Activated naive CD4-positive, alpha-beta T cell treated with anti-CD3 and anti-CD28 coated beads for 36 hours (primary cell): Measurements from ENCODE around the gene SESTD1. TPM values are rescaled to one million over a fixed set of nuclear protein-coding genes. Genes with fewer than 3 reads are reported as not detected.
A peak's percentile ranks its signal among the peaks of the same experiment; 100 is the strongest.

Experiments
- CTCF ChIA-PET: fragments of 350-600 bp; sonication (Branson Sonifier 250); formaldehyde crosslinking; loops from one replicate; lab custom pipeline; 2021; ENCODE audit warnings: antibody characterized with exemption; lab: Charles Lee
- DNase-seq: peaks from one replicate; pipeline ENCODE4 v3.0.0-alpha.2; 2020
- H3K27ac Mint-ChIP-seq: one replicate; pipeline ENCODE4 v1.8.0; 2021; ENCODE audit warnings: mild to moderate bottlenecking, mixed read lengths
- H3K27me3 Mint-ChIP-seq: one replicate; pipeline ENCODE4 v1.8.0; 2021; ENCODE audit warnings: low read depth, mixed read lengths
- H3K36me3 Mint-ChIP-seq: one replicate; pipeline ENCODE4 v1.8.0; 2021; ENCODE audit warnings: low read depth, mixed read lengths
- H3K4me1 Mint-ChIP-seq: one replicate; pipeline ENCODE4 v1.8.0; 2021; ENCODE audit warnings: low read depth, mixed read lengths
- H3K4me3 Mint-ChIP-seq: one replicate; pipeline ENCODE4 v1.8.0; 2021; ENCODE audit warnings: mild to moderate bottlenecking, moderate library complexity, mixed read lengths
- H3K9me3 Mint-ChIP-seq: one replicate; pipeline ENCODE4 v1.8.0; 2021; ENCODE audit warnings: mixed read lengths
- intact Hi-C: fragments of 100-400 bp; cut with micrococcal nuclease; formaldehyde crosslinking; loops from one replicate; pipeline ENCODE4 v1.15.1; 2023
- total RNA-seq, 2 experiments: library from RNA; stranded (reverse); gene quantifications; one replicate each; pipeline ENCODE4 v1.2.3, GENCODE V29; 2021

The SESTD1 gene
- total RNA-seq, 2 experiments from 2014 or later: 11.3 to 12.4 TPM

DNA sequence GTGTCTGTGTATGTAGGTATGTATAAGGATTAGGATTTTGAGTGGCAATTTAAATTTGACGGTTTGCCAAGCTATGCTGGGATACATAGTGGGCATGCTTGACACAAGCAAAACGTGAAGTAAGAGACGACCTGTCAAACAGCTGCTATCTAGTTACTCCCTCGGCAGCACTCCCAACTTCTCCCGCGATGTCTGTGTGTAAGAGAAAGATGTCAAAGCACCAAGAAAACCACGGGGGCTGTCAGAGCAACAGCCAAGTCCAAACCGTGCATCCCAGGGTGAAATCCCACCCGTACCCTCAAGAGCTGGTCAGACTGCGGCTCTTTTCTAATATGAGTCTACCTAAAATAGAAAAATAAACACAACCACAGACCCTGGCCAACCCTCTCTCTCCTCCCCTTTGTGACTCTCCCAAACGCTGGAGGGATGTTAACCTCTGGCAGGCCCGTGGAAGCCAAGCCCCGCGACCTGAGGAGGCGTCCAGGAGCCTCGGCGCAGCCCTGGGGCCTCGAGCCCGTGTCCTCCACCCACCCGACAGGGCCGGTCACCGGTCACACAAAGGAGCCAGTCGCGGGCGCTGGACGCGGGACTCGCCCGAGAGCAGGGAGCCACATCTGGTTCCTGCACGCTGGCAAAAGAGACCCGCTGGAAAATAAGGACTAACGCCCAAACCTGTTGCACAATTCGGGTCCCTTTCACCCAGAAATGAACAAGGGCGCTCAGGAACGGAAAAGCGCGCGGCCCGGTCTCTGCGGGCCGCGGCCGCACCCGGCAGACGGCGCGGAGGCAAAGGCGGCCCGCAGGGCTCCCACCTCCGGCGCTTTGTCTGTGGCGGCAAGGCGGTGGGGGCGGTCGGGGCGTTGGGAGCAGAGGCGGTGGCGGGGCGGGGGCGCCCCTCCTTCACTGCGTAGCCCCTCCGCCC is 925 bp downstream of the SESTD1 start:
- intact Hi-C loops: loop anchor here (1.0 to 10.0 kb wide), 5 partner anchors 24 to 749 kb away; partner anchors contain the start of gene CWC22
- H3K27me3 Mint-ChIP-seq: peaks cover 30% of the 10 kb centered on the region
- H3K4me3 Mint-ChIP-seq: peak overlapping the region; percentile 80
- H3K9me3 Mint-ChIP-seq: no peaks in the 10 kb centered on the region
- H3K36me3 Mint-ChIP-seq: no peaks in the 10 kb centered on the region
- CTCF ChIA-PET: interaction anchor here (1.0 kb wide), 1 partner anchor 370 kb away, joined by 3 read pairs; no protein-coding TSS in a partner anchor
- peaks cover 20% of the 10 kb centered on the region for H3K4me1 Mint-ChIP-seq
- H3K27ac Mint-ChIP-seq: no peak overlapping the region
- DNase-seq: peak; percentile 33

- Mint-ChIP-seq H3K27ac (no peak overlapping the region), H3K36me3 (no peaks in the 10 kb centered on the region), H3K9me3 (no peaks in the 10 kb centered on the region), H3K4me1 (peaks cover 19% of the 10 kb centered on the region), H3K4me3 (peak overlapping the region; percentile 80), H3K27me3 (peaks cover 29% of the 10 kb centered on the region)
- DNase-seq: no peak
- CTCF ChIA-PET: interaction anchor here (1.0 kb wide), 1 partner anchor 370 kb away, joined by 3 read pairs; no protein-coding TSS in a partner anchor
- intact Hi-C loops: loop anchor here (5.0 to 10.0 kb wide), 4 partner anchors 216 to 748 kb away; partner anchors contain the start of gene CWC22
Observed at GRCh38 chr2:179263015-179263414, 1.6 kb downstream of the SESTD1 start.

DNA sequence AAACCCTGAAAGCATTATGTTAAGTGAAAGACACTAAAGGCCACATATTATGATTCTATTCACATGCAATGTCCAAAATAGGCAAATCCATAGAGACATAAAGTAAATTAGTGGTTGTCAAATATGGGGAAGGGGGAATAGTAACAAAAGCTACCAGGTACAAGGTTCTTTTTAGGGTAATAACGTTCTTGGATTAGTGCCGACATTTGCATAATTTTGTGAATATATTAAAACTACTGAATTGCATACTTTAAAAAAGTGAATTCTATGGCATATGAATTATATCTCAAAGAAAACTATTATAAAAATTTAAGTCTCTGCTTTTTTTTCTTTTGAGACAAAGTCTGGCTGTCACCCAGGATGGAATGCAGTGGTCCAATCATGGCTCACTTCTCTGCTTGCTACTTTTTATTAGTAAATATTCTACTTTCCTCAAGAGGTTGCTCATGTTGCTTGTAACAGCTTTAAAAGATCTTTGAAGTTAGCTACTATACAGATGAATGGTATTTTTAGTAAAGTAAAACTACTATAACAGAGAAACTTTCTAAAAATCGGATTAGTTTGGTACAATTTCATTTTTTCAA is 2.5 kb downstream of the SESTD1 start:
- H3K4me3 Mint-ChIP-seq: no peak overlapping the region
- CTCF ChIA-PET: no interaction called here
- H3K27me3 Mint-ChIP-seq: peaks cover 29% of the 10 kb centered on the region
- intact Hi-C loops: loop anchor here (5.0 to 10.0 kb wide), 4 partner anchors 215 to 747 kb away; partner anchors contain the start of gene CWC22
- peaks cover 18% of the 10 kb centered on the region for H3K4me1 Mint-ChIP-seq
- no peaks in the 10 kb centered on the region for H3K36me3 Mint-ChIP-seq
- DNase-seq: no peak
- H3K9me3 Mint-ChIP-seq: no peaks in the 10 kb centered on the region
- no peak overlapping the region for H3K27ac Mint-ChIP-seq

DNA sequence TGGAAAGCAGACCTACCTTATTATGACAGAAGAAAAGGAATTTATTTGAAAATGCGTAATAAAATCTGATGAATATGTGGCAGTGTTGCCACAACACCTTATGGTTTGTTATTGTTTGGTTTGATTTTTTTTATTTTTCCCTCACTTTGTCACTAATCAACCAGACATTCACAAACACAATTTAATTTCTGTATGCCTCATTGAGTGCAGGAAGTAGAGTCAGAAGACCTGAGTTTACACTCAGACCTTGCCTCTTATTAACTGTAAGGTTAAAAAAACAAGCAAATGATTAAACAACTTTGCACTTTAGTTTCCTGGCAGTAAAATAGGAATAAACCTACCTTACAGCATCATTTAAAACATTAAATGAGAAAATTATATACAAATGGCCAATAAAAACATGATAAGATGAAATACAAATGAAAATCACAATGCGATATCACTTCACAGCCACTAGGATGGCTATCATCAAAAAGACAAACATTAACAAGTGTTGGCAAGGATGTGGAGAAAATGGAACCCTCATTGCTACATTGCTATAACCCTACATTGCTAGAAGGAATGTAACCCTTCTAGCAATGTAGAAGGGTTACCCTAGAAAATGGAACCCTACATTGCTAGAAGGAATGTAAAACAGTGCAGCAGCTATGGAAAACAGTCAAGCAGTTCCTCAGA is 3.3 kb downstream of the SESTD1 start:
- intact Hi-C loops: loop anchor here (5.0 to 10.0 kb wide), 4 partner anchors 214 to 746 kb away; partner anchors contain the start of gene CWC22

DNA sequence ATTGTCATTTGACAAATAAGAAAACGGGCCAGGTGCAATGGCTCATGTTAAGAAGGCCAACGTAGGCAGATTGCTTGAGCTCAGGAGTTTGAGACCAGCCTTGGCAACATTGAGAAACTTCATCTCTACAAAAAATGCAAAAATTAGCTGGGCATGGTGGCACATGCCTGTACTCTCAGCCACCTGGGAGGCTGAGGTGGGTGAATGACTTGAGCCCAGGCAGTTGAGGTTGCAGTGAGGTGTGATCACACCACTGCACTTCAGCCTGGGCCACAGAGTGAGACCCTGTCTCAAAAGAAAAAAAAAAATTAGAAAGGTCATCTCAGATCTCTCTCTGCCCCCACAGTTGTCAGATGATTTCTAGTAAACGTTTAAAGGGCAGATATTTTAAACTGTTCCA is 4.4 kb downstream of the SESTD1 start:
- H3K9me3 Mint-ChIP-seq: peaks cover 3% of the 10 kb centered on the region
- H3K27me3 Mint-ChIP-seq: peaks cover 21% of the 10 kb centered on the region
- no peak for DNase-seq
- H3K27ac Mint-ChIP-seq: no peak overlapping the region
- CTCF ChIA-PET: no interaction called here
- intact Hi-C loops: loop anchor here (5.0 to 10.0 kb wide), 4 partner anchors 213 to 745 kb away; partner anchors contain the start of gene CWC22
- H3K4me3 Mint-ChIP-seq: no peak overlapping the region
- no peaks in the 10 kb centered on the region for H3K36me3 Mint-ChIP-seq
- H3K4me1 Mint-ChIP-seq: peaks cover 13% of the 10 kb centered on the region

More for the DNA sequence above, 3.3 kb downstream of the SESTD1 start:
- no peak for DNase-seq
- Mint-ChIP-seq H3K4me3 (no peak overlapping the region), H3K9me3 (peaks cover under 1% of the 10 kb centered on the region), H3K4me1 (peaks cover 18% of the 10 kb centered on the region), H3K27ac (no peak overlapping the region), H3K36me3 (no peaks in the 10 kb centered on the region), H3K27me3 (peaks cover 27% of the 10 kb centered on the region)
- CTCF ChIA-PET: no interaction called here

- Mint-ChIP-seq H3K4me3 (no peak overlapping the region), H3K9me3 (peaks cover 3% of the 10 kb centered on the region), H3K36me3 (no peaks in the 10 kb centered on the region), H3K27me3 (peaks cover 4% of the 10 kb centered on the region), H3K4me1 (peaks cover 33% of the 10 kb centered on the region), H3K27ac (no peak overlapping the region)
- DNase-seq: no peak
- intact Hi-C loops: no loop called here
- CTCF ChIA-PET: interaction anchor here (0.6 kb wide), 2 partner anchors 192 to 460 kb away, joined by 3 to 6 read pairs; no protein-coding TSS in a partner anchor
Observed at GRCh38 chr2:179255129-179255528, 9.5 kb downstream of the SESTD1 start.

GRCh38 chr2:179253226-179253625 is 11.4 kb downstream of the SESTD1 start:
- no peak for DNase-seq
- Mint-ChIP-seq H3K9me3 (peaks cover 4% of the 10 kb centered on the region), H3K27me3 (peaks cover 4% of the 10 kb centered on the region), H3K4me1 (peaks cover 40% of the 10 kb centered on the region), H3K4me3 (no peak overlapping the region), H3K36me3 (no peaks in the 10 kb centered on the region), H3K27ac (no peak overlapping the region)
- CTCF ChIA-PET: interaction anchor here (0.6 kb wide), 1 partner anchor 685 kb away, joined by 3 read pairs; no protein-coding TSS in a partner anchor
- intact Hi-C loops: loop anchor here (5.0 kb wide), 1 partner anchor 146 kb away; no protein-coding TSS in a partner anchor

GRCh38 chr2:179252423-179252822 is 12.2 kb downstream of the SESTD1 start:
- no peak overlapping the region for H3K4me3 Mint-ChIP-seq
- H3K36me3 Mint-ChIP-seq: no peaks in the 10 kb centered on the region
- CTCF ChIA-PET: no interaction called here
- no peak for DNase-seq
- no peak overlapping the region for H3K27ac Mint-ChIP-seq
- peaks cover 4% of the 10 kb centered on the region for H3K27me3 Mint-ChIP-seq
- peaks cover 42% of the 10 kb centered on the region for H3K4me1 Mint-ChIP-seq
- intact Hi-C loops: loop anchor here (5.0 kb wide), 1 partner anchor 145 kb away; no protein-coding TSS in a partner anchor
- H3K9me3 Mint-ChIP-seq: peaks cover 4% of the 10 kb centered on the region

GRCh38 chr2:179251870-179252269 is 12.8 kb downstream of the SESTD1 start:
- Mint-ChIP-seq H3K9me3 (peaks cover 4% of the 10 kb centered on the region), H3K27me3 (peaks cover 4% of the 10 kb centered on the region), H3K4me3 (no peak overlapping the region), H3K4me1 (peaks cover 42% of the 10 kb centered on the region), H3K36me3 (no peaks in the 10 kb centered on the region), H3K27ac (no peak overlapping the region)
- intact Hi-C loops: loop anchor here (5.0 kb wide), 1 partner anchor 145 kb away; no protein-coding TSS in a partner anchor
- CTCF ChIA-PET: no interaction called here
- DNase-seq: no peak

GRCh38 chr2:179250848-179251504 is 13.7 kb downstream of the SESTD1 start:
- Mint-ChIP-seq H3K9me3 (peaks cover 4% of the 10 kb centered on the region), H3K4me1 (peaks cover 43% of the 10 kb centered on the region), H3K4me3 (no peak overlapping the region), H3K27me3 (peaks cover under 1% of the 10 kb centered on the region), H3K27ac (no peak overlapping the region), H3K36me3 (no peaks in the 10 kb centered on the region)
- CTCF ChIA-PET: no interaction called here
- no peak for DNase-seq
- intact Hi-C loops: loop anchor here (1.0 to 5.0 kb wide), 3 partner anchors 12 to 144 kb away; no protein-coding TSS in a partner anchor

GRCh38 chr2:179250095-179250494 is 14.5 kb downstream of the SESTD1 start:
- Mint-ChIP-seq H3K27me3 (no peaks in the 10 kb centered on the region), H3K9me3 (peaks cover 4% of the 10 kb centered on the region), H3K27ac (peak overlapping the region; percentile 11), H3K36me3 (no peaks in the 10 kb centered on the region), H3K4me1 (peaks cover 41% of the 10 kb centered on the region), H3K4me3 (no peak overlapping the region)
- CTCF ChIA-PET: no interaction called here
- DNase-seq: no peak
- intact Hi-C loops: loop anchor here (1.0 to 5.0 kb wide), 3 partner anchors 11 to 143 kb away; no protein-coding TSS in a partner anchor
